WTC11 (cell line): ENCODE results near the gene CCDC8.

Experiments used
- CTCF ChIP-seq: fragments of 200-600 bp; IDR thresholded peaks from 2 replicates; pipeline ENCODE4 v1.8.0; 2022; ENCODE audit warnings: antibody characterized with exemption
- E2F4 ChIP-seq: sonication (generic); formaldehyde crosslinking; IDR thresholded peaks from 2 replicates; pipeline ENCODE4 v1.8.1; 2022; ENCODE audit warnings: low read depth, mild to moderate bottlenecking, moderate library complexity, missing genetic modification reagents, borderline replicate concordance
- SMAD4 ChIP-seq: sonication (generic); formaldehyde crosslinking; IDR thresholded peaks from 2 replicates; pipeline ENCODE4 v1.8.0; 2022; ENCODE audit warnings: mild to moderate bottlenecking, missing genetic modification reagents

- TF ChIP-seq SMAD4 (no peak), CTCF (no peak), E2F4 (CRISPR knock-in tag) (no peak)
These were observed 2.9 kb downstream of the CCDC8 start for GRCh38 chr19:46410205-46411087.
